SJCRH30 (cell line): Measurements from ENCODE around the gene UBE2D1. TPM values are rescaled to one million over a fixed set of nuclear protein-coding genes. Genes with fewer than 3 reads are reported as not detected.

Experiments
- DNase-seq, 2 experiments: peaks; one replicate each; pipeline ENCODE4 v3.0.0-alpha.2; 2015 to 2020
- H3K27ac ChIP-seq: fragments of 250-450 bp; sonication (Bioruptor Pico); 2 replicates; pipeline ENCODE4 v1.5.1; 2020; ENCODE audit warnings: mild to moderate bottlenecking, moderate library complexity
- H3K27me3 ChIP-seq: fragments of 250-450 bp; sonication (Bioruptor Pico); 2 replicates; pipeline ENCODE4 v1.5.1; 2020; ENCODE audit warnings: mild to moderate bottlenecking, moderate library complexity
- H3K36me3 ChIP-seq: fragments of 250-450 bp; sonication (Bioruptor Pico); 2 replicates; pipeline ENCODE4 v1.5.1; 2020; ENCODE audit warnings: mild to moderate bottlenecking, moderate library complexity
- H3K4me1 ChIP-seq: fragments of 250-450 bp; sonication (Bioruptor Pico); 2 replicates; pipeline ENCODE4 v1.5.1; 2020; ENCODE audit warnings: mild to moderate bottlenecking, moderate library complexity
- H3K4me3 ChIP-seq: fragments of 250-450 bp; sonication (Bioruptor Pico); 2 replicates; pipeline ENCODE4 v1.5.1; 2020; ENCODE audit warnings: mild to moderate bottlenecking, moderate library complexity
- H3K9me3 ChIP-seq: fragments of 250-450 bp; sonication (Bioruptor Pico); replicated peaks from 2 replicates; pipeline ENCODE4 v1.5.1; 2020; ENCODE audit warnings: mild to moderate bottlenecking, moderate library complexity
- total RNA-seq: library from RNA; depleted of rRNA; stranded (reverse); fragments of >200 nt; shearing (Covaris generic); gene quantifications from 2 replicates; pipeline ENCODE4 v1.2.3, GENCODE V29; 2014

The UBE2D1 gene
- total RNA-seq, 1 experiment from 2014 or later, result 13.6 TPM

DNA sequence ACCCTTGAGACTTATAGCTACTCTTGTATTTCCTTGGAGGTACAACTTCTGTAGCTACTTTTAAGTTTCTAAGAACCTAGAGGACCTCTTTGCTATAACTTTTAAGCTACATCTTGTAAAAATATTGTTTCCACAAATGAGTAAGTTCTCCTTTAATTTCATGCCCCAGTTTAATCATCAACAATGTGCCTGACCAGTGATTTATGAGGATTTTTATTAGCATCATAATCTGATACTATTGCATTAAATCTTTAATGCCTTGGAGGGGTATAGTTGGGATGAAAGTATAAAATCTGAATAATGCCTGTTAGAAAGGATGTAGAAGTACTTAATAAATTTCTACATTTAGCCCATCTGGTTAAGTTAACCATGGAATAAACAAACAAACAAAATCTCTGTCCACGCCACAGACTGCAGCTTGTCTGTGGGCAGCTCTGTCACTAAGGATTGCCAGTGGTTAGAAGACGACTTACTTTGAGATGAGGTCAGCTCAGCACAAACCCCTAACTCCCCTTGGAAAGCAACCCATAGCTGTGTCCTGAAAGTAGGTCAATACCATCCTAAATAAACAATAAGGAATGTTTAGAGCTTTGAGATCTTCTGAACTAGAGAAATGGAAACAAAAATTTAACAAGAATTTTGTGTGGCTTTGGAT is 18.3 kb downstream of the UBE2D1 start:
- Histone ChIP-seq H3K36me3 (no peaks in the 10 kb centered on the region), H3K4me3 (no peak overlapping the region), H3K9me3 (no peaks in the 10 kb centered on the region), H3K27me3 (no peaks in the 10 kb centered on the region), H3K4me1 (peaks cover 8% of the 10 kb centered on the region; the same call in 1 of the 2 replicates), H3K27ac (no peak overlapping the region)
- DNase-seq, result peak; percentile 5 to 13

- Histone ChIP-seq H3K9me3 (no peaks in the 10 kb centered on the region), H3K36me3 (no peaks in the 10 kb centered on the region), H3K4me3 (no peak overlapping the region), H3K4me1 (peaks cover 3% of the 10 kb centered on the region; the same call in 1 of the 2 replicates), H3K27ac (no peak overlapping the region), H3K27me3 (no peaks in the 10 kb centered on the region)
- no peak for DNase-seq
These were observed 21.9 kb downstream of the UBE2D1 start for GRCh38 chr10:58356756-58357155.

- Histone ChIP-seq H3K9me3 (no peaks in the 10 kb centered on the region), H3K27ac (no peak overlapping the region), H3K27me3 (no peaks in the 10 kb centered on the region), H3K36me3 (no peaks in the 10 kb centered on the region), H3K4me3 (no peak overlapping the region), H3K4me1 (no peaks in the 10 kb centered on the region)
- DNase-seq, result no peak
These were observed 23.6 kb downstream of the UBE2D1 start for GRCh38 chr10:58358314-58358933.

- no peak for DNase-seq
- Histone ChIP-seq H3K4me1 (no peaks in the 10 kb centered on the region), H3K27ac (no peak overlapping the region), H3K4me3 (no peak overlapping the region), H3K27me3 (no peaks in the 10 kb centered on the region), H3K9me3 (no peaks in the 10 kb centered on the region), H3K36me3 (no peaks in the 10 kb centered on the region)
These were observed 24.1 kb downstream of the UBE2D1 start for GRCh38 chr10:58358947-58359346.

DNA sequence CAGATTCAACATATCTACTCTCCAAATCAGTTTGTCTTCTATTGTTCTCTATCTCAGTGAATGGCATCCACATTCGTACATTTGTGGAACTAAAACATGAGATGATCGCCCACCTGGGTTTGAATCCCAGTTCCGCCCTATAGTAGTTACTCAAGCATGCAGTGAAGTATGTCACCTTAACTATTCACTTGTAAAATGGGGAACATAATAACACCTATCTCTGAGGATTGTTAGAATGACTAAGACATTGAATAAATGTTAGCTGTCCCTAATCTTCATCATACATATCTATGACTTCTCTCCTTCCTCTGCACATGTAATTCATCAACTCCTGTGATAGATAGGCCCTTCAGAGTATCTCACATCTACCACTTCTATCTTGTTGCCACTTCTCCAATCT is 24.7 kb downstream of the UBE2D1 start:
- no peak for DNase-seq
- H3K9me3 ChIP-seq, result no peaks in the 10 kb centered on the region
- H3K27me3 ChIP-seq, result no peaks in the 10 kb centered on the region
- no peaks in the 10 kb centered on the region for H3K4me1 ChIP-seq
- H3K27ac ChIP-seq, result no peak overlapping the region
- H3K4me3 ChIP-seq, result no peak overlapping the region
- H3K36me3 ChIP-seq, result 0 out of 2 replicates have a peak, but pooled peaks cover 4% of the 10 kb centered on the region

DNA sequence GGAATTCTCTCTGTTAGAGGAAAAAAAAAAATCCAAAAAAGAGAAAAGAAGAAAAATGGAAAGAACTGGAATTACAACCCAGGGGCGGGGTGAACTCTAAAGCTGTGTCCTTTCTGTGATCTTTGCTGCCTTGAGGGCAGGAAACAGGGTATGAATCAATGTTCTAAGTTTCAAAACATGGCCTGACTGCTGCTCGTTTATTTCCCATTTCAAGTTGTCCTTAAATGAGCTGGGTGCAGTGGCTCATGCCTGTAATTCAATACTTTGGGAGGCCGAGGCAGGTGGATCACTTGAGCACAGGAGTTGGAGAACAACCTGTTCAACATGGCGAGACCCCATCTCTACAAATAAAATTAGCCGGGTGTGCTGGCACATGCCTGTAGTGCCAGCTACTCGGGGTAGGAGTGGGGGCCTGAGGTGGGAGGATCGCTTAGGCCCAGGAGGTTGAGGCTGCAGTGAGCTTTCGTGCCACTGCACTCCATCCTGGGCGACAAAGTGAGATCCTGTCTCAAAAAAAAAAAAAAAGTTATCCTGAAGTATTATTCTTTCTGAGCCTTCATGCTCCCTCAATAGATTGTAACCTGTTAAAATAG is 25.7 kb downstream of the UBE2D1 start:
- Histone ChIP-seq H3K27ac (no peak overlapping the region), H3K4me3 (no peak overlapping the region), H3K4me1 (no peaks in the 10 kb centered on the region), H3K36me3 (0 out of 2 replicates have a peak, but pooled peaks cover 4% of the 10 kb centered on the region), H3K9me3 (no peaks in the 10 kb centered on the region), H3K27me3 (no peaks in the 10 kb centered on the region)
- DNase-seq, result no peak

DNA sequence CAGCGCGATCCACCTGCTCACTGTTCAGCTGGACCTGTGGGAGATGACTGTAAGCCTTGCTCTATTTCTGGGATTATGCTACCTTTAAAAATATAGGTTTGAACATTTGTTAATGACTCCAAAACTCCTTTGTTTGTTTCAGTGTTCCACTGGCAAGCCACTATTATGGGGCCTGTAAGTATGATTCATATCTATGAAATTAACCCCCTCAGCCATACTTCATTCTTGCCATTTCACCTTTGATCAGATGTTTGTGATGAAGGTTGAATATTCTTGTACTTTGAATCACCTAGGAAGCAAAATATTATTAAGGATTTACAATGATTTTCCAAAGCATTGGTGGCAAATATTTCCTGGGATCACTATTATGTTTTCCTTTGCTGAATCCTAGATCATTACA is 26.5 kb downstream of the UBE2D1 start:
- Histone ChIP-seq H3K27me3 (no peaks in the 10 kb centered on the region), H3K9me3 (no peaks in the 10 kb centered on the region), H3K4me3 (no peak overlapping the region), H3K27ac (no peak overlapping the region), H3K36me3 (0 out of 2 replicates have a peak, but pooled peaks cover 4% of the 10 kb centered on the region), H3K4me1 (no peaks in the 10 kb centered on the region)
- DNase-seq, result no peak

DNA sequence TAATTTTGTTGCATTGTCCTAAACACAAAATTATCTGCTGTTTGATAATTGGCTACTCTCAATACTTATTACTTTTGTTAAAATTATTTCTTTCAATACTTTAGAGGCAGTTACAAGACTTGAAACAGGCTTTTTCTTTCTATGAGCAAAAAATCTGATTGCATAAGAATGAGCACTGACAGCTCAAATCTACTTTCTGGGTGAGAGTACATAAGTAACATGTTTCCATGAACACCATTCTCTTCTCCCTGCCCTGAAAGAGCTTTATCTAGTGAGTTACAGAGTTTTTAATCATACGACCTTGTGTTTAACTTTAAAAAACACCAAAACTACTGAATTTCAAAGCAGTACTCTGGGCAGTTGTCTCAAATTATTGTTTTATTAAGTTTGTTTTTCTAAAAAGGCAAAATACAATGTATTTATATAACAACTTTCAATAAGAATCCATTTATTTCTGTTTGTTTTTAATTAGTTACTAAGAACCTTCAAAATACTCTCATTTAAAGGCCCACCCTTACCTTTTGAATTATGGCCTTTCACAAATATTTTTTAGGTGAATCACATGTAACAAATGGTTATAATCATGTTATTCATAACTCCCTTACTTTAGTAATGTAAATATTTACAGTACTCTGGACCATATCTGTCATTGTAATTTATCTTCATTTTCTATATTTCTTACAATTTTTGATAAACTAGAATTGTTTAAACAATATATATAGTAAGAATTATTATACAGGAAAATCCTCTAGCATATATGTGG is 27.4 kb downstream of the UBE2D1 start:
- no peaks in the 10 kb centered on the region for H3K9me3 ChIP-seq
- DNase-seq, result no peak
- H3K36me3 ChIP-seq, result 0 out of 2 replicates have a peak, but pooled peaks cover 4% of the 10 kb centered on the region
- H3K4me1 ChIP-seq, result no peaks in the 10 kb centered on the region
- H3K27ac ChIP-seq, result no peak overlapping the region
- no peaks in the 10 kb centered on the region for H3K27me3 ChIP-seq
- no peak overlapping the region for H3K4me3 ChIP-seq

DNA sequence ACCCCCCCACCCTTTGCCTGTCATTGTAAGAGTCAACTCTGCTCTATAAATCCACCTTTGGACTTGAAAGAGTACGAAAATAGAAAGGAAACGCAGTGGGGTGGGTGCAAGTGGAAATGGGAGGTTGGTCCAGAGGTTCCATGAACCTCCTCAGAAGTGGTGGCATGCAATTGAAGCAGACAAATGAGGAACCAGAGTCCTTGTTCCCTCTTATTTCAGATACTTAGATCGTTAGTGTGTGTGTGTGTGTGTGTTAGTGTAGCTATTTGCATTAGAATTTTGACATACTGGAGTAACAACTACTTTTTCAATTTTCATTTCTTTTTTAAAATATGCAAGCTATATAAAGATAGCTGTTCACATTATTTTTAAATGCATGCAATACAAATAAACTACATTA is 32.3 kb downstream of the UBE2D1 start:
- Histone ChIP-seq H3K27me3 (no peaks in the 10 kb centered on the region), H3K4me3 (no peak overlapping the region), H3K9me3 (no peaks in the 10 kb centered on the region), H3K27ac (no peak overlapping the region), H3K36me3 (peaks cover 10% of the 10 kb centered on the region; the same call in 1 of the 2 replicates), H3K4me1 (peaks cover under 1% of the 10 kb centered on the region; the same call in 1 of the 2 replicates)
- no peak for DNase-seq

- no peak overlapping the region for H3K27ac ChIP-seq
- peaks cover 11% of the 10 kb centered on the region for H3K4me1 ChIP-seq
- H3K4me3 ChIP-seq, result no peak overlapping the region
- no peaks in the 10 kb centered on the region for H3K9me3 ChIP-seq
- H3K36me3 ChIP-seq, result peaks cover 6% of the 10 kb centered on the region; the same call in 1 of the 2 replicates
- DNase-seq, result no peak
- no peaks in the 10 kb centered on the region for H3K27me3 ChIP-seq
These were observed 36.7 kb downstream of the UBE2D1 start for GRCh38 chr10:58371473-58371872.

- H3K4me1 ChIP-seq, result peaks cover 11% of the 10 kb centered on the region
- DNase-seq, result peak; percentile 40 to 71
These were observed 38.0 kb downstream of the UBE2D1 start for GRCh38 chr10:58372607-58373441.

DNA sequence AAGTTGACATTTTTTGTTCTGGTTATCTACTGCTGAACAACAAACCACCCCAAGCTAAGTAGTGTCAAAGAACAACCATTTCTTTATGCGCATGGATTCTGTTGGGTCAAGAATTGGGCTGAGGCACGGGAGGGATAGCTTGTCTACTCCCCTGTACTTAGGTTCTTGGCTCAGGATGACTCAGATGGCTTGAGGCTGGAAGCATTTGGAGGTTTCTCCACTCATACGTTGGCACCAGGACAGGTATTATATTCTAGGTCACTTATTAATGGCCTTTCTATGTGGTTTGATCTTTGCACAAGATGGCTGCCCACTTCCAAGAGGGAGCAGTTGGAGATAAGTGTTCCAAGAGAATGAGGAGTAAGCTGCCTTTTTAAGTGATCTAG is 38.6 kb downstream of the UBE2D1 start:
- no peak overlapping the region for H3K4me3 ChIP-seq
- H3K4me1 ChIP-seq, result peaks cover 11% of the 10 kb centered on the region
- H3K9me3 ChIP-seq, result no peaks in the 10 kb centered on the region
- H3K36me3 ChIP-seq, result peaks cover 6% of the 10 kb centered on the region; the same call in 1 of the 2 replicates
- H3K27me3 ChIP-seq, result no peaks in the 10 kb centered on the region
- H3K27ac ChIP-seq, result peak overlapping the region; percentile 43
- DNase-seq, result peak in 1 of 2 experiments; percentile 1

More at GRCh38 chr10:58372607-58373441, 38.0 kb downstream of the UBE2D1 start:
- H3K27ac ChIP-seq, result peak overlapping the region; percentile 43
- peaks cover 6% of the 10 kb centered on the region; the same call in 1 of the 2 replicates for H3K36me3 ChIP-seq
- H3K4me3 ChIP-seq, result no peak overlapping the region
- H3K9me3 ChIP-seq, result no peaks in the 10 kb centered on the region
- H3K27me3 ChIP-seq, result no peaks in the 10 kb centered on the region

GRCh38 chr10:58382489-58382995 is 47.7 kb downstream of the UBE2D1 start:
- DNase-seq, result no peak
- H3K4me3 ChIP-seq, result no peak overlapping the region
- no peak overlapping the region for H3K27ac ChIP-seq
- H3K4me1 ChIP-seq, result no peaks in the 10 kb centered on the region
- peaks cover 5% of the 10 kb centered on the region; the same call in 1 of the 2 replicates for H3K36me3 ChIP-seq
- no peaks in the 10 kb centered on the region for H3K9me3 ChIP-seq
- no peaks in the 10 kb centered on the region for H3K27me3 ChIP-seq

DNA sequence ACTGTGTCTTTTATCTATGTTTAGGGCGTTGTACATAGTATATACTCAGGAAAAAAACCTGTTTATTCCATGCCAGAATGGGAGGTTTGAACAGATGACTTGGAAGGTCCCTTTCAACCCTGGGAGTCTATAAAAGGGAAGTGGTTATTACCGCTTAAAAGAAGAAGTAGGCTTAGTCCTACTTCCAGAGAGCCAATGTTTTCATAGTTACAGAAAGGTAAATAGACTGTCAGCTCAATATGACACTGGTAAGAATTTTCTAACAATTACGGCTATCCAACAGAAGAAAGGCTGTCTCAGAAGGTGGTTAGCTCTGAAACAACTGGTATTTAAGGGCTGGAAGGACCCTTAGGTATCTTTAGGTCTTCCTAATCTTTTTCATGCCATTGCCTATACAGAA is 49.3 kb downstream of the UBE2D1 start:
- Histone ChIP-seq H3K4me3 (peak overlapping the region; percentile 69), H3K9me3 (no peaks in the 10 kb centered on the region), H3K4me1 (no peaks in the 10 kb centered on the region), H3K27ac (no peak overlapping the region), H3K36me3 (peaks cover 17% of the 10 kb centered on the region), H3K27me3 (no peaks in the 10 kb centered on the region)
- no peak for DNase-seq
